Osteoblast (primary cell): Measurements from ENCODE around the gene NAGS. TPM values are rescaled to one million over a fixed set of nuclear protein-coding genes. Genes with fewer than 3 reads are reported as not detected.

Source experiments
- DNase-seq: peaks from one replicate; pipeline ENCODE4 v3.0.0; 2011; ENCODE audit warnings: low spot score, mixed read lengths; ENCODE audit not compliant: insufficient read length; ENCODE audit errors: missing footprints
- H2AFZ ChIP-seq: 2 replicates; pipeline ENCODE4 v1.6.0; 2011; ENCODE audit warnings: mild to moderate bottlenecking, low read length
- H3K27ac ChIP-seq: 2 replicates; pipeline ENCODE4 v1.5.1; 2011; ENCODE audit warnings: mild to moderate bottlenecking, low read depth, low read length, moderate library complexity
- H3K27me3 ChIP-seq: 2 replicates; pipeline ENCODE4 v1.6.0; 2012; ENCODE audit warnings: mild to moderate bottlenecking, control low read depth, inconsistent platforms, low read length, moderate library complexity; ENCODE audit not compliant: insufficient read depth
- H3K36me3 ChIP-seq: 2 replicates; pipeline ENCODE4 v1.5.1; 2011; ENCODE audit warnings: mild to moderate bottlenecking, low read length, control low read depth, moderate library complexity; ENCODE audit not compliant: insufficient read depth
- H3K4me1 ChIP-seq: 2 replicates; pipeline ENCODE4 v1.5.1; 2011; ENCODE audit warnings: mild to moderate bottlenecking, low read length, control low read depth, moderate library complexity; ENCODE audit not compliant: insufficient read depth
- H3K4me2 ChIP-seq: 2 replicates; pipeline ENCODE4 v1.6.0; 2011; ENCODE audit warnings: mild to moderate bottlenecking, low read length; ENCODE audit not compliant: insufficient read depth
- H3K4me3 ChIP-seq: fragments of 200-600 bp; sonication (generic); 3 replicates; pipeline ENCODE4 v1.5.1; 2012; ENCODE audit warnings: mild to moderate bottlenecking, low read length, inconsistent platforms; ENCODE audit not compliant: insufficient read depth
- H3K79me2 ChIP-seq: 2 replicates; pipeline ENCODE4 v1.6.0; 2012; ENCODE audit warnings: mild to moderate bottlenecking, low read length, control low read depth, inconsistent platforms; ENCODE audit not compliant: insufficient read depth
- H3K9me3 ChIP-seq: 2 replicates; pipeline ENCODE4 v1.5.1; 2011; ENCODE audit warnings: low read depth, low read length, control low read depth
- H4K20me1 ChIP-seq: 2 replicates; pipeline ENCODE4 v1.6.0; 2012; ENCODE audit warnings: mild to moderate bottlenecking, low read length, control low read depth; ENCODE audit not compliant: insufficient read depth
- CTCF ChIP-seq: IDR thresholded peaks from 2 replicates; pipeline ENCODE4 v1.5.1; 2011; ENCODE audit warnings: mild to moderate bottlenecking, low read depth, low read length, moderate library complexity; ENCODE audit errors: extremely low read depth
- total RNA-seq: library from RNA; depleted of rRNA; stranded (reverse); fragments of >200 nt; gene quantifications from 2 replicates; pipeline ENCODE4 v1.2.3, GENCODE V29; 2012

NAGS gene
- total RNA-seq, 1 donor: 0.36 TPM

GRCh38 chr17:44006272-44006597 lies 1.8 kb downstream of the NAGS start:
- H3K9me3 ChIP-seq: no peaks in the 10 kb centered on the region
- no peak for TF ChIP-seq CTCF
- DNase-seq: peak; percentile 75
- peak overlapping the region; percentile 76 for H2AFZ ChIP-seq
- H3K27ac ChIP-seq: no peak overlapping the region
- H3K4me3 ChIP-seq: peak overlapping the region; percentile 77
- peaks cover 6% of the 10 kb centered on the region for H3K36me3 ChIP-seq
- H3K4me2 ChIP-seq: peak overlapping the region; percentile 97
- H4K20me1 ChIP-seq: no peaks in the 10 kb centered on the region
- H3K79me2 ChIP-seq: no peaks in the 10 kb centered on the region
- H3K27me3 ChIP-seq: peaks cover 14% of the 10 kb centered on the region
- peaks cover 40% of the 10 kb centered on the region for H3K4me1 ChIP-seq

GRCh38 chr17:44006598-44007345 lies 2.4 kb downstream of the NAGS start:
- H3K4me1 ChIP-seq: peaks cover 40% of the 10 kb centered on the region
- no peak overlapping the region for H3K27ac ChIP-seq
- peak overlapping the region; percentile 97 for H3K4me2 ChIP-seq
- no peaks in the 10 kb centered on the region for H3K9me3 ChIP-seq
- peak overlapping the region; percentile 77 for H3K4me3 ChIP-seq
- peaks cover 14% of the 10 kb centered on the region for H3K27me3 ChIP-seq
- TF ChIP-seq CTCF: peak; percentile 48
- DNase-seq: peak; percentile 99
- no peaks in the 10 kb centered on the region for H3K79me2 ChIP-seq
- H2AFZ ChIP-seq: peak overlapping the region; percentile 89
- H3K36me3 ChIP-seq: peaks cover 6% of the 10 kb centered on the region
- H4K20me1 ChIP-seq: no peaks in the 10 kb centered on the region

- Histone ChIP-seq H3K9me3 (no peaks in the 10 kb centered on the region), H3K4me1 (peaks cover 32% of the 10 kb centered on the region), H3K36me3 (peaks cover 7% of the 10 kb centered on the region), H3K79me2 (no peaks in the 10 kb centered on the region), H3K4me3 (peak overlapping the region; percentile 77), H3K27ac (no peak overlapping the region), H3K4me2 (peak overlapping the region; percentile 97), H2AFZ (peak overlapping the region; percentile 89), H4K20me1 (no peaks in the 10 kb centered on the region), H3K27me3 (peaks cover 14% of the 10 kb centered on the region)
- TF ChIP-seq CTCF: no peak
- peak; percentile 72 for DNase-seq
Observed at GRCh38 chr17:44007346-44008204, 3.2 kb downstream of the NAGS start.
